ENCODE measurements around the gene KLHL4.

DNA sequence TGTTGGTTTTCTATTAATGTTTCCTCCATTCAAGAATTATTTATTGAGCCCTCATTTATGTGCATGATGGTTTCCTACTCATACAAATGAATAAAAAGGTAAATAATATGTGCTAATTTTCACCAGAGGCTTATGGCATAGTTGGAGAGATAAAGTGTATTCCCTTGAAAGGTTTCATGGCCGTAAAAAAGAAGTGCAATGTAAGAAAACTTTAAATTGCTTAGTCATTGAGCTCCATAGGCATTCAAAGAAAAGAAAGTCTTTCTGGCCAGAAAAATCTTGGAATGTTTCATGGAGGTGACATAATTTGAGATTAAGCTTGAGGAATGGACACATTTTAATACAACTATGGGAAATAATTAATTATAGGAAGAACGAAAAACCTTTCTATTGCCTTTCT lies 8.7 kb downstream of the KLHL4 start:
- TF ChIP-seq YY1 (IDR thresholded peaks at IDR 0.05; ENCODE audit: insufficient read depth, insufficient read length) (no peak), ZNF274 (IDR thresholded peaks at IDR 0.05; ENCODE audit: low read depth, low read length) (no peak), SUZ12 (IDR thresholded peaks at IDR 0.05; ENCODE audit: extremely low read depth, insufficient read depth, insufficient read length) (no peak)

Measured in NT2/D1 (cell line).